Keratinocyte (primary cell): ENCODE results near the gene CDH13.

Experiments
- EZH2 ChIP-seq: IDR thresholded peaks from one replicate; pipeline ENCODE4 v1.6.1; 2012; ENCODE audit warnings: inconsistent platforms, mild to moderate bottlenecking, low read length, moderate library complexity
- TF ChIP-seq, protein P1 (sequence below), 3 experiments: IDR thresholded peaks in 1 of 3; conservative IDR thresholded peaks in 1 of 3; optimal IDR thresholded peaks in 1 of 3; 2 replicates in 2 of 3; 3 replicates in 1 of 3; pipeline versions ENCODE3 to v1.5.1; 2011; ENCODE audit warnings: low read length in 3 of 3, mild to moderate bottlenecking in 3 of 3, moderate library complexity in 2 of 3, control low read depth in 1 of 3, inconsistent platforms in 1 of 3; ENCODE audit not compliant: insufficient read depth in 2 of 3; ENCODE audit errors: extremely low read depth in 1 of 3

DNA sequence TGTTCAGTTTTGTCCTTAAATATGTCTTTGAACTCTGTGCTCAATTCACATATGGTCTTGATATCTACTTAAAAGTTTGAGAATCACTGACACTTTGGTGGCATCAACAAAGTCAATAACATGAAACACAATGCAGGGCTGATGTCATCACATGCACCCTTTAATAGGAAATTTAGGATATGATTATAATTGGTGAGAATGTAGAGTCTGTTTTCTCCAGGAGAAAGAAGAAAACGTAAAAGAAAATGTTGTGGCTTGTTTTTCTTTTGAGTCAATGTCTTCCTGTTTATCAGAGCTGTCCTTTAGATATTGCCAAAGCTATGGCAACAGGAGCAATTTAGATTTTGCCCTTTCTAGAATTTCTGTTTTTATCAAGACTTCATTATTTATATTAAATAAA, 396.9 kb downstream of the CDH13 start:
- TF ChIP-seq, protein P1, sequence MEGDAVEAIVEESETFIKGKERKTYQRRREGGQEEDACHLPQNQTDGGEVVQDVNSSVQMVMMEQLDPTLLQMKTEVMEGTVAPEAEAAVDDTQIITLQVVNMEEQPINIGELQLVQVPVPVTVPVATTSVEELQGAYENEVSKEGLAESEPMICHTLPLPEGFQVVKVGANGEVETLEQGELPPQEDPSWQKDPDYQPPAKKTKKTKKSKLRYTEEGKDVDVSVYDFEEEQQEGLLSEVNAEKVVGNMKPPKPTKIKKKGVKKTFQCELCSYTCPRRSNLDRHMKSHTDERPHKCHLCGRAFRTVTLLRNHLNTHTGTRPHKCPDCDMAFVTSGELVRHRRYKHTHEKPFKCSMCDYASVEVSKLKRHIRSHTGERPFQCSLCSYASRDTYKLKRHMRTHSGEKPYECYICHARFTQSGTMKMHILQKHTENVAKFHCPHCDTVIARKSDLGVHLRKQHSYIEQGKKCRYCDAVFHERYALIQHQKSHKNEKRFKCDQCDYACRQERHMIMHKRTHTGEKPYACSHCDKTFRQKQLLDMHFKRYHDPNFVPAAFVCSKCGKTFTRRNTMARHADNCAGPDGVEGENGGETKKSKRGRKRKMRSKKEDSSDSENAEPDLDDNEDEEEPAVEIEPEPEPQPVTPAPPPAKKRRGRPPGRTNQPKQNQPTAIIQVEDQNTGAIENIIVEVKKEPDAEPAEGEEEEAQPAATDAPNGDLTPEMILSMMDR (optimal IDR thresholded peaks at IDR 0.05 in 1 of 3, IDR thresholded peaks at IDR 0.05 in 1 of 3, conservative IDR thresholded peaks at IDR 0.05 in 1 of 3; ENCODE audit: extremely low read depth in 1 of 3, insufficient read depth in 2 of 3, low read length in 3 of 3), result no peak
- no peak for TF ChIP-seq EZH2
